Pancreas (tissue), 10 donors: ENCODE results near the gene GPHN. TPM values are rescaled to one million over a fixed set of nuclear protein-coding genes. Genes with fewer than 3 reads are reported as not detected.

Source experiments
- ATAC-seq, 4 donors: fragments of 200-7000 bp; cut with Tn5 transposase; one replicate each; pipeline versions ENCODE4 v1.8.0 to v1.9.1; 2020; ENCODE audit warnings: mild to moderate bottlenecking in 4 of 4, moderate library complexity in 4 of 4
- DNase-seq, 6 donors: peaks; one replicate each; pipeline ENCODE4 v3.0.0-alpha.2; 2020
- FAIRE-seq: peaks from 2 replicates; lab custom pipeline; 2012; peaks lifted over from hg19 to GRCh38; lab: Jason Lieb, UNC
- H3K27ac ChIP-seq, 4 donors: fragments of 200-600 bp; sonication (generic); 1 replicate in 3 of 4; 2 replicates in 1 of 4; pipeline versions ENCODE4 v1.5.0 to v1.8.0; 2020
- H3K27me3 ChIP-seq, 4 donors: fragments of 200-600 bp; one replicate each; pipeline ENCODE4 v1.8.0; 2021
- H3K36me3 ChIP-seq, 3 donors: fragments of 200-600 bp; sonication (generic) in 1 of 3; one replicate each; pipeline versions ENCODE4 v1.5.0 to v1.8.0; 2020 to 2021
- H3K4me1 ChIP-seq, 3 donors: fragments of 200-600 bp; one replicate each; pipeline ENCODE4 v1.8.0; 2021
- H3K4me3 ChIP-seq, 4 donors: fragments of 200-600 bp; sonication (generic) in 2 of 4; one replicate each; pipeline versions ENCODE4 v1.5.0 to v1.8.0; 2020 to 2021
- H3K9me3 ChIP-seq, 4 donors: fragments of 200-600 bp; one replicate each; pipeline ENCODE4 v1.8.0; 2021
- WGBS, 2 donors: extraction: QIAGEN DNeasy Blood & Tissue Kit; methylation state at CpG; one replicate each; pipeline ENCODE4 v1.1.7; 2013; 5-methylcytosine and 5-hydroxymethylcytosine counted together
- intact Hi-C, 3 donors: fragments of 100-400 bp; cut with DNase I; formaldehyde crosslinking; loops; one replicate each; pipeline versions ENCODE4 v1.11.1 to v1.14.2; 2022
- polyA plus RNA-seq, 2 donors: library from polyadenylated mRNA; stranded (reverse); fragments of 200-250 nt; gene quantifications; one replicate each; pipeline ENCODE4 v1.2.3, GENCODE V29; 2013
- total RNA-seq, 6 donors: library from RNA; stranded (reverse); fragmentation: NEBNext Ultra II Directional in 4 of 6; extraction: Animal tissue kit (Norgen Biotek cat#: 25700) in 4 of 6; gene quantifications; one replicate each; pipeline versions ENCODE4 v1.2.1 to v1.2.4, GENCODE V29; 2021 to 2023
- TF ChIP-seq, protein P1 (sequence below), 4 donors: fragments of 200-600 bp; sonication (generic) in 3 of 4; IDR thresholded peaks; one replicate each; pipeline versions ENCODE4 v1.5.0 to v1.8.0; 2021; ENCODE audit warnings: antibody characterized with exemption in 4 of 4
- donor health status: healthy with polysubstance abuse.
- donor health status: DM: no; HTN: no; CAD: no; lungs with moderate emphysema.
- donor health status: DM: no; HTN: no; CAD: no.
- donor health status: control.
- donor health status: control.
- donor health status: Bipolar disorder and iron deficiency.
- donor health status: DM: yes; HTN: yes; CAD: no.
- donor health status: DM: no; HTN: no; CAD: no.
- donor health status: DM: no; HTN: no; CAD: no.
- donor health status: DM: yes; HTN: yes; CAD: no.

Gene GPHN
- total and polyA plus RNA-seq, 8 donors, result 20.3 to 47.6 (median 24.4) TPM

DNA sequence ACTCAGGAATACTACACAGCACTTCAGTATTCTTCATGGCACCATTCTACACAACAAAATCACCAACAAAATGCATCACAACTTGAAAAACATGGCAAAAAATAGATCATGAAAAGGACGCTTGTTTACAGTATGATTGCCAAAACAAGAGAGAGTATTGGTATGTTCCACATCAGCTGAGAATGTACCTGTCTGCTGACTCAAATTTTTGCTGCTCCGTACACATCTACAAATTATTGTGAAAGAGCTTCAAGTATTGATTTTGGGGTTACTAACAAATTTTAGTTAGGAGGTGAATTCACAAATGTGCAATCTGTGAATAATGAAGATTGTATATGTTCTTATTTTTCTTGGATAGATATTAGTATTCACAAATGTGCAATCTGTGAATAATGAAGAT, 105.4 kb downstream of the GPHN start:
- Histone ChIP-seq H3K4me1 (peaks cover 0 to 4% (median 0%) of the 10 kb centered on the region in 3 donors), H3K36me3 (no peaks in the 10 kb centered on the region), H3K4me3 (no peak overlapping the region), H3K27me3 (no peaks in the 10 kb centered on the region), H3K27ac (no peak overlapping the region), H3K9me3 (no peaks in the 10 kb centered on the region)
- WGBS, 2 donors, result 79 to 80% methylated on average over 2 of the region's 2 CpGs
- intact Hi-C loops, result no loop called here
- no peak for ATAC-seq
- DNase-seq, result no peak
- FAIRE-seq, result peak; percentile 60
- TF ChIP-seq, protein P1, sequence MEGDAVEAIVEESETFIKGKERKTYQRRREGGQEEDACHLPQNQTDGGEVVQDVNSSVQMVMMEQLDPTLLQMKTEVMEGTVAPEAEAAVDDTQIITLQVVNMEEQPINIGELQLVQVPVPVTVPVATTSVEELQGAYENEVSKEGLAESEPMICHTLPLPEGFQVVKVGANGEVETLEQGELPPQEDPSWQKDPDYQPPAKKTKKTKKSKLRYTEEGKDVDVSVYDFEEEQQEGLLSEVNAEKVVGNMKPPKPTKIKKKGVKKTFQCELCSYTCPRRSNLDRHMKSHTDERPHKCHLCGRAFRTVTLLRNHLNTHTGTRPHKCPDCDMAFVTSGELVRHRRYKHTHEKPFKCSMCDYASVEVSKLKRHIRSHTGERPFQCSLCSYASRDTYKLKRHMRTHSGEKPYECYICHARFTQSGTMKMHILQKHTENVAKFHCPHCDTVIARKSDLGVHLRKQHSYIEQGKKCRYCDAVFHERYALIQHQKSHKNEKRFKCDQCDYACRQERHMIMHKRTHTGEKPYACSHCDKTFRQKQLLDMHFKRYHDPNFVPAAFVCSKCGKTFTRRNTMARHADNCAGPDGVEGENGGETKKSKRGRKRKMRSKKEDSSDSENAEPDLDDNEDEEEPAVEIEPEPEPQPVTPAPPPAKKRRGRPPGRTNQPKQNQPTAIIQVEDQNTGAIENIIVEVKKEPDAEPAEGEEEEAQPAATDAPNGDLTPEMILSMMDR (IDR thresholded peaks at IDR 0.05), result no peak

DNA sequence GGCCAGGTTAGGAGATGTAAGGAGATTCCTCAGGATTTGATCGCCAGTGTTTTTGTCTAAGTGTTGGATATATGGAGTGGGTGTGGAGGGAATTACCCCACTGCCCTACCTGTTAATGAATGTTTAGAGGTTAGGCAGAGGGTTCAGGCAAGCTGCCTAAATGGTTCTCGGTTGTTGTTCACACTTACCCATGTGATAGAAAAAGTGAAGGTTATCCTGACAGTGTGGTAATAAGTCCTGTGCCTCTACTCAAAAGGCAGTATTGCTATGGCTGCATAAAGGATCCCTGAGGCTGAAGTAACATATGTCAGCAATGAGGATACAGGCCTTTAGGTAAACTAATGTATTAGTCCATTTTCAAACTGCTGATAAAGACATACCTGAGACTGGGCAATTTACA, 112.0 kb downstream of the GPHN start:
- H3K36me3 ChIP-seq, result no peaks in the 10 kb centered on the region
- H3K27me3 ChIP-seq, result no peaks in the 10 kb centered on the region
- ATAC-seq (no peak), DNase-seq (no peak), FAIRE-seq (no peak)
- 95 to 98% methylated on average over 2 of the region's 2 CpGs for WGBS, 2 donors
- H3K9me3 ChIP-seq, result no peaks in the 10 kb centered on the region
- no peaks in the 10 kb centered on the region for H3K4me1 ChIP-seq
- intact Hi-C loops, result no loop called here
- no peak overlapping the region for H3K27ac ChIP-seq
- TF ChIP-seq, protein P1 (IDR thresholded peaks at IDR 0.05), result no peak
- H3K4me3 ChIP-seq, result no peak overlapping the region

DNA sequence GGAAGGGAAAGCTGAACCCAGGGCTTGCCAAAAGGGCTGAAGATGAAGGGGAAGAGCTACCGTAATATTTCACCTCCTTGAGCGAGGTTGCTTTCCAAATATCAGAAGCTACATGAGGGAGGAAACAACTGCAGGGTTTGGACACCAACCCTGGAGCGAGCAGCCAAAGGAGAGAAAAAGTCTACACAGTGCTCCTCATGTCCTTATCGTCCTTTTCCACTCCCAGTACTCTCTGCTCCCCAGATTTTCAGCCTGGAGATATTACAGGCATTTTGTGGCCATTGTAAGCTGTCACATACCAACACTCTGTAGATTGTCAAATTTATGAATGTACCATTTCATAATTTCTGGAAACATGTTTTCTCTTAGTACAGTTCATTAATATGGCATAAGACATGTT, 115.9 kb downstream of the GPHN start:
- Histone ChIP-seq H3K27me3 (no peaks in the 10 kb centered on the region), H3K27ac (no peak overlapping the region), H3K36me3 (no peaks in the 10 kb centered on the region), H3K4me3 (no peak overlapping the region), H3K4me1 (no peaks in the 10 kb centered on the region), H3K9me3 (no peaks in the 10 kb centered on the region)
- FAIRE-seq, result no peak
- peak in 3 of 4 donors; percentile 10 to 18 (median 14) for ATAC-seq
- TF ChIP-seq, protein P1 (IDR thresholded peaks at IDR 0.05), result no peak
- intact Hi-C loops, result no loop called here
- 85% methylated on average over 4 of the region's 4 CpGs for WGBS, 2 donors
- DNase-seq, result no peak

DNA sequence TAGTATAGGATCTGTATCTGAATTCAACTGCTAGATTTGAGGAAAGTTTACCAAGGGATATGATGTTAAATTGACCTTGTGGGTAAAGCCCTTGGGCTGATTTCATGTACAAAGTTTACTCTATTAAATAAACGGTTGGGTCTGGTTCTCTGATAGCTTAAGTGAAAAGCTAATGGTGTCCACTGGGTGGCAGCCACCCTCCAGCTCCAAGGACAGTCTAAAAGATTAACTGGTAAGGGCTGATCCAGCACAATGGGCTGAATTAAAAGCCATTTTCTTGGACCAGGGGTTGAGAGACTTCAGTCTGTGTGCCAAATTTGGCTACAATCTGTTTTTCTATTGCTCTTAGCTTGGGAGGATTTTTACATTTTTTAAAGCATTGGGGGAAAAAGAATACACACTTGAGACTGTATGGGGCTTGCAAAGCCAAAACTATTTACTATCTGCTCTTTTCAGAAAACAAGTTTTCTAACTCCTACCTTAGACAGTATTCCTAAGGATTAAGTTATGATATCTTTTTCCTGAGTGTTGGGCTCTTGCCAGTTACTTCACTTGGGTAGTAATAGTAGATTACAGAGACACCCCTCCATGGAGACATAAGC, 116.5 kb downstream of the GPHN start:
- FAIRE-seq (peak; percentile 5), DNase-seq (peak in 5 of 6 donors; percentile 35 to 70 (median 53)), ATAC-seq (peak; percentile 94 to 99 (median 98))
- intact Hi-C loops, result no loop called here
- H3K27me3 ChIP-seq, result no peaks in the 10 kb centered on the region
- WGBS, 2 donors, result 0 to 1% methylated on average over 1 of the region's 1 CpG
- H3K4me1 ChIP-seq, result no peaks in the 10 kb centered on the region
- H3K27ac ChIP-seq, result no peak overlapping the region
- H3K4me3 ChIP-seq, result no peak overlapping the region
- TF ChIP-seq, protein P1 (IDR thresholded peaks at IDR 0.05), result peak; percentile 37 to 54 (median 46)
- H3K36me3 ChIP-seq, result no peaks in the 10 kb centered on the region
- no peaks in the 10 kb centered on the region for H3K9me3 ChIP-seq

DNA sequence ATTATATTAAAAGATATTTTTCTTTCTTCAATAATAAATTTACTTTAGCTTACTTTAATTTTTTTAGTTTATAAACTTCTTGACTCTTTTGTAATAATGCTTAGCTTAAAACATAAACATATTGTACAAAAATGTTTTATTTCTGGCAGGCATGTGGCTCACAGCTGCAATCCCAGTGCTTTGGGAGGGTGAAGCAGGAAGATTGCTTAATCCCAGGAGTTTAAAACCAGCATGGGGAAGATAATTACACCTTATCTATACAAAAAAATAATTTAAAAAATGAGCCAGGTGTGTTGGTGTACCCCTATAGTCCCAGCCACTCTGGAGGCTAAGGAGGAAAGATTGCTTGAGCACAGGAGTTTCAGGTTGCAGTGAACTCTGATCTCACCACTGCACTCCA, 120.7 kb downstream of the GPHN start:
- Histone ChIP-seq H3K9me3 (no peaks in the 10 kb centered on the region), H3K27me3 (no peaks in the 10 kb centered on the region), H3K27ac (no peak overlapping the region), H3K36me3 (no peaks in the 10 kb centered on the region), H3K4me3 (no peak overlapping the region), H3K4me1 (no peaks in the 10 kb centered on the region)
- ATAC-seq (no peak), DNase-seq (no peak), FAIRE-seq (no peak)
- intact Hi-C loops, result no loop called here
- TF ChIP-seq, protein P1 (IDR thresholded peaks at IDR 0.05), result no peak
